ENCODE measurements around the gene LMAN2. TPM values are rescaled to one million over a fixed set of nuclear protein-coding genes. Genes with fewer than 3 reads are reported as not detected.
A peak's percentile ranks its signal among the peaks of the same experiment; 100 is the strongest.
"Not testable (repeated sequence)": the region's sequence is repeated elsewhere in the genome, so short reads cannot be mapped to it uniquely, and the experiment has no call there.

The LMAN2 gene
- total RNA-seq, 1 experiment from 2014 or later: 144 TPM

DNA sequence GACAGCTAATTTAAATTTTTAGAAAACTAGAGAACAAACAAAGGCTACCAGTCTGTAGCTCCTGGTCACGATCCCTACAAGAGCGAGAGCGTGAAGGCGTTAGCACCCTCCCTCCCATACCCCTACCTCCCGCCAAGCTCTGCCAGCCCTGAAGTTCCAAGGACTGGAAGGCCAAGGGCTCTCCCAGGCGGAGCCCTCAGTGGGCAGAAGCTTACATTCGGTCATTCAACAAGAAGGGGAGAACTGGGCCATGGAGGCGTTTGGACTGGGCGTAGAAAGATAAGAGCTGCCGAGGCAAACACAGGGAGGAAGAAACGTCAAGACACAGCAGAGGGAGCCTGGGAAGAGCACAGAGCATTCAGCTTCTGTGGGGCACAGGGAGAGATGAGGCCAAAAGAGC lies 42.7 kb downstream of the LMAN2 start:
- Histone ChIP-seq H3K27me3 (no peaks in the 10 kb centered on the region), H3K9me3 (replicated peaks) (no peaks in the 10 kb centered on the region), H3K36me3 (peaks cover 29% of the 10 kb centered on the region), H3K4me3 (no peak overlapping the region), H3K4me1 (peaks cover 11% of the 10 kb centered on the region), H3K27ac (no peak overlapping the region)
- DNase-seq: no peak

DNA sequence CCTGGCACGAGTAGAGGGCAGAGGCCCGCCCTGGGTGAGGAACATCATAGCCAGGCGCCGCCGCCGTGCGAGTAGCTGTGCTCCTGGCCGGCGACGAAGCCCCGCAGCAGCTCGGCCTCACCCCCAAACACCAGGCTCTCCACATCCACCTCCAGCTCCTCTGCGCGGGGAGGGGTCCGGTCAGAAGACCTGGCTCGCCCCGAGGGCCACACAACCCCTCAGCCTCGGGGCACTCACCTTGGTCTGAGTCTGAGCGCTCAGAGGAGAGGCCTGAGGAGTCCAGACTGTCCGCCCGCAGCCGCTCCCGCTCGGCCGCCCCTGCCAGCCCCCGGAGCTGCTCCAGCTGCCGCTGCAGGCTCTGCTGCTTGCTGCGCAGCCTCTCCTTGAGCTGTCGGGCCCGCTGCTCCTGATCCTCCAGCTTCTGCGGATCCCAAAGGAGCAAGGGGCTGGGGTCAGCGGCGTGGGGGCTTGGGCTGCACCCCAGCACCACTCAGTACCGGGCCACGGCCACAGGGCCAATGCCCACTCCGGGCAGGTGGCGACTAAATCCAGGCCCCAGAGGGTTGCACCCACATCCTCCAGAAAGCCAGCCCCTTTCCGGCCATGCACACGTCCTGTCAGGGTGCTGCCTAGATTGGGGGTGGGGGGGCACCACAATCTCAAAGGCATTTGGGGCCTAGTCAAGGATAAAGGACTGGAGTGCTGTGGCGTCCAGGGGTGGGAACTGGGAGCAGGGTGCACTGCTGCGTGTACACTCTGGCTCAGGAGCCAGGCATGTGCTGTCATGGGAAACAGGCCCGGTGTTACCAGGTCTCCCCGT lies 43.7 kb downstream of the LMAN2 start:
- H3K36me3 ChIP-seq: peaks cover 29% of the 10 kb centered on the region
- DNase-seq: no peak

DNA sequence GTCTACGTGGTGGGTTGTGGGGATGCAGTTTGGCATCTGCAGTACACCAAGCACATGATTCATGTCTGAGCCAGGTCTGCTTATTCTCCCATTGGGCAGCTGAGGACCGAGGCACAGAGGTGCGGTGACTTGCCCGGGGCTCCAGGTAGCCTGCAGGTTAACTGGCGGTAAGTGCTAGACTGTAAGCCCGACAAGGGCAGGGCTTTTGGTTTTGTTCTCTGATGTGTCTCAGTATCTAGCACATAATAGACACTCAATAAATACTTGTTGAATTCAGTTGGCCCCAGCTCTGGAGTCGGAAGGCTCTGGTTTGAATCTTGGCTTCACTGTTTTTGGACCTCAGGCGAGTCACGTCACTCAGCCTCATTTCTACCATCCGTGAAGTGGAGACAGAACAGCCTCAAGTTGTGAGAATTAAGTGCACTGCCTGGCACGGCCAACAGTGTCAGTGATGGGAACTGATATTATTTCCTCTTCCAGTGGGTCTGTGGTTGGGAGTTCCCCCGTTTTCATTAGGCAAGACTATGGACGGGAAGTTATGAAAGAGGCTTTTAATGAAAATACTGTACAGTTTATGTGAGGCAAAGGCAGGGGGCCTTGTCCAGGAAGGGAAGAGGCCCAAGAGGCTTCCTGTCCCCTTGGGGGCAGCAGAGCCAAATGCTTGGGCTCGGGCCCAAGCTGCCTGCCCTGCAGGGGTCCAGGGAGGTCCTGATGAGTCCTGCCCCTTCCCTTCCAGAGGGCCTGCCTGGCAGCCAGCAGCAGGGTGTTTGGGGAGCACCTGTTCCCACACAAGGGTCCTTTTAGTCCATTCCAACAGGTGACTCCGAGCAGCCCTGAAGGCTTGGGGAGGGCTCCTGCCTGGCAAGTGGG lies 44.6 kb downstream of the LMAN2 start:
- H3K4me1 ChIP-seq: peaks cover 15% of the 10 kb centered on the region
- DNase-seq: no peak
- H3K36me3 ChIP-seq: peaks cover 29% of the 10 kb centered on the region
- no peak overlapping the region for H3K4me3 ChIP-seq
- H3K27me3 ChIP-seq: no peaks in the 10 kb centered on the region
- H3K27ac ChIP-seq: no peak overlapping the region
- H3K9me3 ChIP-seq (replicated peaks): no peaks in the 10 kb centered on the region

More for the DNA sequence above, 43.7 kb downstream of the LMAN2 start:
- no peaks in the 10 kb centered on the region for H3K27me3 ChIP-seq
- no peak overlapping the region for H3K27ac ChIP-seq
- H3K4me1 ChIP-seq: peaks cover 11% of the 10 kb centered on the region
- H3K4me3 ChIP-seq: no peak overlapping the region
- H3K9me3 ChIP-seq (replicated peaks): no peaks in the 10 kb centered on the region

DNA sequence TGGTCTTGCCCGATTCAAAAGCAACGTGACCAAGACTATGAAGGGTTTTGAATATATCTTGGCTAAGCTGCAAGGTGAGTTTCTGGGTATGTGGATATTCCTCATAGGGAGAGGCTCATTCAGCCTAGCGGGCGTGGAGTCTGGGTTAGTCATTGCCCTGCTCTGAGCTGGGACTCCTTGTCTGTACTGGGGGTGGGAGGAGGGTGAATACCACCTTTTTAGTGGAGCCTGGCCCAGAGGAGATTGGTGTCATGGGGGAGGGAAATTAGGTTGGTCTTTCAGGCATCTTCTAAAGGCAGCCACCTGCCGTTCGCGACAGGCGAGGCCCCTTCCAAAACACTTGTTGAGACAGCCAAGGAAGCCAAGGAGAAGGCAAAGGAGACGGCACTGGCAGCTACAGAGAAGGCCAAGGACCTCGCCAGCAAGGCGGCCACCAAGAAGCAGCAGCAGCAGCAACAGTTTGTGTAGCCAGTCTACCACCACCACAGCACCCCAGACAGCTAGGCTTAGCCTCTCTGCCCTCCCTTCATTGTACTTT lies 45.3 kb downstream of the LMAN2 start:
- H3K27me3 ChIP-seq; H3K4me3 ChIP-seq; DNase-seq; H3K9me3 ChIP-seq (replicated peaks); H3K27ac ChIP-seq: not testable (repeated sequence)
- peaks cover 30% of the 10 kb centered on the region for H3K36me3 ChIP-seq
- H3K4me1 ChIP-seq: peaks cover 20% of the 10 kb centered on the region

DNA sequence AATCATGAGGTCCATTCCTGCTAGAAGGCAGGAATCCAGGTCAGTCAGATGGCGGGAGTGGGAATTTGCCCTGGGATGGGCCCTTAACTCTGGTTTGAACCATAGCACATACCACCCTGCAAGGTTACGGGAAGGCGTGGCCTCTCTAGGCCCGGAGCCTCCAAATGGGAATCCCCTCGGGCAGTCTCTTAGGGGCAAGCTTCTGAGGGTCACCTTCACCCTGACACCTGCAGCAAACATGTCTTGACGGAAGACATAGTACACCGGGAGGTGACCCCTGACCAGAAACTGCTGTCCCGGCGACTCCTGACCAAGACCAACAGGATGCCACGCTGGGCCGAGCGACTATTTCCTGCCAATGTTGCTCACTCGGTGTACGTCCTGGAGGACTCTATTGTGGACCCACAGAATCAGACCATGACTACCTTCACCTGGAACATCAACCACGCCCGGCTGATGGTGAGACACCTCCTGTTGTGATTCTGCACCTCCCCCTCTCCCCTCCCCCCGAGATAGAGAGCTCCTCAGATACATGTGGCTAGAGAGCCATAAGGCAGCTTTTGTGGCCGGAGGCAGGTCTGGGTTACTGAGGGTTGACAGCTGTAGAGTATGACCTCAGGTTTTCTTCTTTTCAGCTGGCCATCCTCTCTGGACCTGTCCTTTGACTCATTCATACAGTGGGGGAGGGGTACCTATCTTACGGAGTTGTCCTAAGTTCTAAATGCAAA lies 46.9 kb downstream of the LMAN2 start:
- H3K36me3 ChIP-seq: peaks cover 27% of the 10 kb centered on the region
- peak overlapping the region; percentile 98 for H3K4me3 ChIP-seq
- no peaks in the 10 kb centered on the region for H3K9me3 ChIP-seq (replicated peaks)
- DNase-seq: peak; percentile 50 to 58
- H3K27me3 ChIP-seq: no peaks in the 10 kb centered on the region
- H3K4me1 ChIP-seq: peaks cover 9% of the 10 kb centered on the region
- H3K27ac ChIP-seq: peak overlapping the region; percentile 88

DNA sequence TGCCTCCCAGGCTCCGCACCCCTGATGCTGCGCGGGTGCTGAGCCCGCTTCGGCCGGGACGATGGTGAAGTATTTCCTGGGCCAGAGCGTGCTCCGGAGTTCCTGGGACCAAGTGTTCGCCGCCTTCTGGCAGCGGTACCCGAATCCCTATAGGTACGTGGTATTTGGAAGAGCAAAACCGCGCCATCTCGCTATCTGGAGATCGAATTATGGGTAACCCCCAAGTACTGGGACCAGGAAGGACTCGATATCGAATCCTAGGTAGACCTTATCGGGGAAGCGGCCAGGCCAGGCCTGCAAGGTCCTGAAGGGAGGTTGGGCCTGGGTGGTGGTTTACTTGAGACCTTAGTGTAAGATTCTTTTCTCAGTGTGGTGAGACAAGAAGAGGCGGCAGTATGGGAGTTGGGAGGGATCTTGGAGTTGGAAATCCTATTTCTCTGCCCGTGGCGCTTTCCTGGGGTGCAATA lies 47.5 kb downstream of the LMAN2 start:
- H3K4me3 ChIP-seq: peak overlapping the region; percentile 98
- peaks cover 25% of the 10 kb centered on the region for H3K36me3 ChIP-seq
- H3K9me3 ChIP-seq (replicated peaks): no peaks in the 10 kb centered on the region
- H3K4me1 ChIP-seq: peaks cover 9% of the 10 kb centered on the region
- no peaks in the 10 kb centered on the region for H3K27me3 ChIP-seq
- H3K27ac ChIP-seq: peak overlapping the region; percentile 88
- no peak for DNase-seq

DNA sequence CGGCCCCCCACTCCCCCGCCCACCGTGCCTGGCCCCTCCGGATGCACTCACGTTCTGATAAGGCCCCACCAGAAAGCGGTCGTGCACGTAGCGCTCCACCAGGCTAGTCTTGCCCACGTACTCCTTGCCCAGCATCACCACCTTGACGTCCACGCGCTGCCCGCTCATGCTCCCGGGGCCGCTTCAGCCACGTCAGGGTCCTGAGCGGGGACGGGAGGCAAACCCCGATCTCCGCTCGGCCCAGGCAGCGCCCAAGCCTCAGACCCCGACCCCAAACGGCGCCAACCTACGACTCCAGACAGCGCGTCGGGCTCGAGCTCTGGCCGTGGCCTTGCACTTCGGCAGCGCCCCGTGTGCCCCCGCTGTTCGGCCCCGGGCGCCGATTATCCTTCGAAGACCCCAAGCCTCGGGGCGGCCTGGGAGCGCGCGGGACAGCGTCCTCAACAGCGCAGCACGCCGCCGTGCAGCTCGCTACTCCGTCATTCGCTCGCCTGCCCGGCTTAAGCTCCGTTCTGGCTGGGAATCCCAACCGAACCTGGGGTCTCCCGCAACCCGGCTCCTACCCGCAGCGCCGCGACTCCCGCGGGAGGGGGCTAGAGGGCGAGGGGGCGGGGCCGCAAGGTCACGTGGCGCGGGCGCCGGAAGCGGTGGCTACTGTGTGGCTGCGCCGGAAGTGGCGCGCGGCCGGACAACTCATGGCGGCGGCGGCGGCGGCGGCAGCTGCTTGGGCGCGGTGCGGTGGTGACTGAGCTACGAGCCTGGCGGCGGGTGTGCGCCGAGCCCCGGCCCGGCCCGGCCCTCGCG lies 48.1 kb downstream of the LMAN2 start, which contains the start of the genes PRELID1 and RAB24:
PRELID1 (plus strand) TSS at position 679 of the 804 bp plus-strand sequence. CDS start 187 bp downstream, outside the sequence.
RAB24 (minus strand) TSS at position 599 of the 804 bp plus-strand sequence; CDS start at position 168, 431 bp downstream.
- H3K27ac ChIP-seq: peak within 1 kb of the TSS; percentile 88
- H3K27me3 ChIP-seq: no peaks in the 10 kb centered on the region
- peaks cover 24% of the 10 kb centered on the region for H3K36me3 ChIP-seq
- peak; percentile 89 to 91 for DNase-seq
- H3K4me1 ChIP-seq: peaks cover 9% of the 10 kb centered on the region
- H3K4me3 ChIP-seq: peak within 1 kb of the TSS; percentile 98
- H3K9me3 ChIP-seq (replicated peaks): no peaks in the 10 kb centered on the region

DNA sequence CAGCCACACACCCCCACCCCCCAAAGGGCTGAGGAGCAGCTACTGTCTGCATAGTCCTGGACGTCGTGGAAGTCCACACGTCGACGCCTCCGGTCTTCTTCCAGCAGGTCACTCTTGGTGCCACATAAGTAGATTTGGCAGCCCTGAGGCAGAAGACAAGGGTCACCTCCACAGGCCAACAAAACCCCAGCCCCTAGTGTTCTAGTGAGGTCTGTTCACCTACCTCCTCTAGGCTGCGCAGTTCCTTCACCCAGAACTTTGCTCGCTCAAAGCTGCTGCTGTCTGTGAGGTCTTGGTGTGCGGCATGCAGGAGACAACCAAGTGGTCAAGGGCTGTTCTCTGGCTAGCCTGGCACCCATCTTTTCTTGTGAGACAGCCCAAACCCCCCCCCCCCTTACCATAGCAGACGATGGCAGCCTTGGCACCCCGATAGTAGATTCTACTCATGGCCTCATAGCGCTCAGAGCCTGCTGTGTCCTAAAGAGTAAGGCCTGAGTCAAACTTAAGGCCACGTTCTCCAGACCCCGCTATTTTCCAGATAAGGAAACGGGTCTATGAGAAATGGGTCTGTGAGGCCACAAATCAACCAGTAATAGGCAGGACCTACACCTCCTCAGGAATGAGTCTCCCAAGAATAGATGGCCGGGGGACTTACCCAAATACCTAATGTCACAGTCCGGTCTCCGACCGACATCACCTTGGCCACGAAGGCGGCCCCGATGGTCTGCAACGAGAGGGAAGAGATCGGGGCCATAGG lies 48.9 kb downstream of the LMAN2 start:
- no peak for DNase-seq
- H3K27ac ChIP-seq: no peak overlapping the region
- no peaks in the 10 kb centered on the region for H3K27me3 ChIP-seq
- peaks cover 24% of the 10 kb centered on the region for H3K36me3 ChIP-seq
- no peaks in the 10 kb centered on the region for H3K9me3 ChIP-seq (replicated peaks)
- peak overlapping the region; percentile 98 for H3K4me3 ChIP-seq
- H3K4me1 ChIP-seq: peaks cover 13% of the 10 kb centered on the region

DNA sequence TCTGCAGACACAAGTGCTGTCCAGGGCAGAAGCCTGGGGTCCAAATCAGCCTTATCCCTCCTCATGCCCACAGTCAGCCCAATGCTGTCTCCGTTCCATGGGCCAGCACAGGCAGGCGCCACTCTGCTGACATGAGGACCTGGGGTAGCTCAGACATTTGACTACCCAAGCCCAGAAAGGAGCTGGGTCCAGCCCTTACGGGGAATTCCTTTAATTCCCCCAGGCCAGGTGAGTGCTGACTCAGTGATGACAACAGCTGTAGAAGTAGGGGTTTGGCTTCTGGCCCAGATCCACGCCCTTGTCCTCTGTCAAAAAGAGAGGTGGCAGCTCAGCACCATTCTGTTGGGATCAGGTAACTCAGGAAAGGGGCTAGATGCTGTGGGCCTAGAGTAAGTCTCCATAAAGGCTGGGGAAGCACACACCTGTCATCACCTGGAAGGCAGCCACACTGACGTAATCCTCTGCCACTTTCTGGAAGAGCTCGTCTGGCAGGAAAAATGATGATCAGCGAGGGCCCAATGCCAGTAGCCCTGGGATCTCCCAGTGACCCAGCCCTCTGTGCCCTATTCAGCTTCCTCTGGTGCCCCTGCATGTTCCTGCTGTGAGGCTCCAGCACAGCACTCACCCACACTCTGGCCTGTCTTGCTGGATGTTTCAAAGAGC lies 49.8 kb downstream of the LMAN2 start:
- Histone ChIP-seq H3K4me3 (no peak overlapping the region), H3K27me3 (no peaks in the 10 kb centered on the region), H3K36me3 (peaks cover 18% of the 10 kb centered on the region), H3K4me1 (peaks cover 13% of the 10 kb centered on the region), H3K9me3 (replicated peaks) (no peaks in the 10 kb centered on the region), H3K27ac (no peak overlapping the region)
- DNase-seq: no peak

DNA sequence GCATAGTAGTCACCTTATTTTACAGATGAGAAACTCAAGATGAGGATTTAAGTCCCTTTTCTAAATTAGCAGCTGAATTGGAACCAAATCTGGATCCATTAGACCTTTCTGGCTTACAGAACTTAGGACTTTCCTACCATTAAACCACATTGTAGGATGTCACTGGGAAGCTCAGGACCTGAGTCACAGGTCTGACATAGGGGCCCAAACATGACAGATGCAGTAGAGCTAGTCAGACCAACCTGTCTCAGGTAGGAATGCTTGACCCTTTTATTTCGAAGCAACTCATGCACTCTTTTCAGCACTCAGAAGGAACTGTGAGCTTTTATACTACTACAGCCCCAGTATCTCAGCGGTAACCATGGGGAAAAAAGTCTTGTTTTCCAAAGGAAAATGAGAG lies 50.5 kb downstream of the LMAN2 start:
- H3K4me1 ChIP-seq: peaks cover 13% of the 10 kb centered on the region
- H3K27me3 ChIP-seq: no peaks in the 10 kb centered on the region
- no peak overlapping the region for H3K27ac ChIP-seq
- no peaks in the 10 kb centered on the region for H3K9me3 ChIP-seq (replicated peaks)
- H3K4me3 ChIP-seq: no peak overlapping the region
- DNase-seq: no peak
- peaks cover 13% of the 10 kb centered on the region for H3K36me3 ChIP-seq

DNA sequence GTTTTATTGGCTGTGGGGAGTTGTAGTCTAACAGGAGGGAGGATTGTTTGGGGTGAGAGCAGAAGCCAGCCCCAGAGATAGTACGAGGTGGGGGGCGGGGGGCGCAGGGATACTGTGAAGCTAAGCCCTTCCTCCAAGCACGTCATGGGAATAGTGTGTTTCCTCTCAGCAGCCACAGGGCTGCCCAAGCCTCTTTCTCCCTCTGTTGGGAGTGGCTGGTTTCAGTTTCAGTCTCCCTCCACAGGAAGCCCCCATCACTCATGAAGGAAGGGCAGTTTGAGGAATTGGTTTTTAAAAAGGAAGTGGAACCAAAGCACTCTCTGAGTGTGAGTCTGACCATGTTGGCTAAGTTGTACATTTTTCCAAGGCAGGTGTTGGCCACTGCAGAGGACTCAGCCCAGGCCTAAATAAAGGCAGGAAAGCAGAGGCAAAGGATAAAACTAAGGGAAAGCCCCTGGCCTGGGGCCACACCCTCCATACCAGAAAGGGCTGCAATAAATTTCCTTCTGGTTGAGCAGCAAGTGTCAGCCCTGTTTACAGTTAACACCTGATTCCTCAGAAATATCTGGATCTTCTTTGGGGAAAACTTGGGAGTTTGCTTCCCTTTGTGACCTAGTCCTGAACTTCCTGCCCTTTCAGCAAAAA lies 51.1 kb downstream of the LMAN2 start:
- H3K9me3 ChIP-seq (replicated peaks): no peaks in the 10 kb centered on the region
- peaks cover 13% of the 10 kb centered on the region for H3K4me1 ChIP-seq
- H3K27me3 ChIP-seq: no peaks in the 10 kb centered on the region
- peaks cover 7% of the 10 kb centered on the region for H3K36me3 ChIP-seq
- H3K27ac ChIP-seq: no peak overlapping the region
- no peak overlapping the region for H3K4me3 ChIP-seq
- DNase-seq: no peak

DNA sequence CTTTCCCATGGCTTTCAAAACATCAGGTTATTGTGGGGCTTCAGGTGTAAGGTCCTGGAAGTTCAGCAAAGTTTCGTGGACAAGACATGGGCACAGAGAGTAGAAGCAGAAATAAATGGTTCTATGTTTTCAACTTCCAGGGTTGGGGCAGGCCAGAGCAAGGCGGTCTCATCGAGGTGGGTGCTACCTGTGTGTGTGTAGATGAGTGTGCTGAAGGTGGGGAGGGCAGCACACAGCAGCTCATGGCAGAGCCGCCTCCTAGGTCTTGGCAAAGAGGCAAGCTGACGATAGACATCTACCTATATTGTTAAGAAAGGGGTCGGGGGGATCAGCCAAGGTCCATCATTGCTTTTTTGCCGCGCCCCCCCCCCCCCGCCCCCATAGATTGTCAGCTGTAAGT lies 51.8 kb downstream of the LMAN2 start:
- H3K27ac ChIP-seq: no peak overlapping the region
- peaks cover 4% of the 10 kb centered on the region; the same call in 1 of the 2 replicates for H3K36me3 ChIP-seq
- no peak overlapping the region for H3K4me3 ChIP-seq
- H3K9me3 ChIP-seq (replicated peaks): no peaks in the 10 kb centered on the region
- H3K4me1 ChIP-seq: peaks cover 13% of the 10 kb centered on the region
- no peak for DNase-seq
- H3K27me3 ChIP-seq: no peaks in the 10 kb centered on the region
